Keratinocyte (primary cell): ENCODE measurements around the gene ZNF157. TPM values are rescaled to one million over a fixed set of nuclear protein-coding genes. Genes with fewer than 3 reads are reported as not detected.

ENCODE experiments used
- DNase-seq: peaks from one replicate; pipeline ENCODE4 v3.0.0-alpha.2; 2011; ENCODE audit warnings: low read depth, missing footprints, low spot score
- FAIRE-seq: peaks from 2 replicates; lab custom pipeline; 2011; peaks lifted over from hg19 to GRCh38; lab: Jason Lieb, UNC
- H2AFZ ChIP-seq: 2 replicates; pipeline ENCODE4 v1.6.0; 2012; ENCODE audit warnings: low read length, control low read depth, inconsistent platforms; ENCODE audit not compliant: control insufficient read depth
- H3K27ac ChIP-seq: 2 replicates; pipeline ENCODE4 v1.5.1; 2011; ENCODE audit warnings: low read length; ENCODE audit not compliant: control insufficient read depth, insufficient read depth
- H3K27me3 ChIP-seq: 3 replicates; pipeline ENCODE4 v1.6.0; 2011; ENCODE audit warnings: low read length; ENCODE audit not compliant: control insufficient read depth, insufficient read depth; ENCODE audit errors: extremely low read depth
- H3K36me3 ChIP-seq, 2 experiments: 2 replicates in 1 of 2; 3 replicates in 1 of 2; pipeline ENCODE4 v1.5.1; 2011; ENCODE audit warnings: low read length in 2 of 2, mild to moderate bottlenecking in 1 of 2; ENCODE audit not compliant: control insufficient read depth in 2 of 2, insufficient read depth in 2 of 2; ENCODE audit errors: extremely low read depth in 1 of 2
- H3K4me1 ChIP-seq: 3 replicates; pipeline ENCODE4 v1.5.1; 2011; ENCODE audit warnings: low read length; ENCODE audit not compliant: control insufficient read depth, insufficient read depth; ENCODE audit errors: extremely low read depth
- H3K4me2 ChIP-seq: 3 replicates; pipeline ENCODE4 v1.6.0; 2011; ENCODE audit warnings: low read depth, low read length; ENCODE audit not compliant: control insufficient read depth, insufficient read depth; ENCODE audit errors: extremely low read depth
- H3K4me3 ChIP-seq, 3 experiments: fragments of 200-600 bp in 1 of 3; sonication (generic) in 1 of 3; 2 replicates in 2 of 3; 3 replicates in 1 of 3; pipeline ENCODE4 v1.5.1; 2011 to 2016; ENCODE audit warnings: low read length in 3 of 3, mild to moderate bottlenecking in 3 of 3, control low read depth in 2 of 3, inconsistent platforms in 1 of 3, low read depth in 1 of 3, mixed read lengths in 1 of 3, mixed run types in 1 of 3, moderate library complexity in 1 of 3; ENCODE audit not compliant: control insufficient read depth in 2 of 3, insufficient read depth in 2 of 3; ENCODE audit errors: extremely low read depth in 1 of 3
- H3K79me2 ChIP-seq: 2 replicates; pipeline ENCODE4 v1.6.0; 2012; ENCODE audit warnings: low read length; ENCODE audit not compliant: control insufficient read depth, insufficient read depth
- H3K9ac ChIP-seq: 3 replicates; pipeline ENCODE4 v1.6.0; 2011; ENCODE audit warnings: low read length; ENCODE audit not compliant: control insufficient read depth, insufficient read depth; ENCODE audit errors: extremely low read depth
- H3K9me1 ChIP-seq: 3 replicates; pipeline ENCODE4 v1.6.0; 2011; ENCODE audit warnings: low read length; ENCODE audit not compliant: control insufficient read depth, insufficient read depth; ENCODE audit errors: extremely low read depth
- H3K9me3 ChIP-seq: 2 replicates; pipeline ENCODE4 v1.5.1; 2012; ENCODE audit warnings: low read depth, low read length; ENCODE audit not compliant: control insufficient read depth
- H4K20me1 ChIP-seq: 3 replicates; pipeline ENCODE4 v1.6.0; 2011; ENCODE audit warnings: low read length; ENCODE audit not compliant: control insufficient read depth, insufficient read depth; ENCODE audit errors: extremely low read depth
- CTCF ChIP-seq, 3 experiments: IDR thresholded peaks in 1 of 3; conservative IDR thresholded peaks in 1 of 3; optimal IDR thresholded peaks in 1 of 3; 2 replicates in 2 of 3; 3 replicates in 1 of 3; pipeline versions ENCODE3 to v1.5.1; 2011; ENCODE audit warnings: low read length in 3 of 3, mild to moderate bottlenecking in 3 of 3, moderate library complexity in 2 of 3, control low read depth in 1 of 3, inconsistent platforms in 1 of 3; ENCODE audit not compliant: insufficient read depth in 2 of 3; ENCODE audit errors: extremely low read depth in 1 of 3
- EZH2 ChIP-seq: IDR thresholded peaks from one replicate; pipeline ENCODE4 v1.6.1; 2012; ENCODE audit warnings: inconsistent platforms, mild to moderate bottlenecking, low read length, moderate library complexity
- dilution Hi-C: fragments of 300-500 bp; cut with MboI; formaldehyde crosslinking; loops from one replicate; pipeline ENCODE4 v1.7.0; 2020; ENCODE audit warnings: low sequenced_read_pairs; ENCODE audit not compliant: extremely low pct_ligation_motif_present
- polyA plus RNA-seq, 5 experiments: library from polyadenylated mRNA; depleted of rRNA in 3 of 5; stranded (reverse) in 3 of 5; stranded (forward) in 1 of 5; unstranded in 1 of 5; fragments of >200 nt; gene quantifications; 1 replicate in 1 of 5; 2 replicates in 3 of 5; 3 replicates in 1 of 5; pipeline versions ENCODE4 v1.2.1 to v1.2.3, GENCODE V29; 2011 to 2012; ENCODE audit warnings: missing spikeins in 2 of 5, low read depth in 1 of 5, low replicate concordance in 1 of 5

ZNF157 gene
- polyA plus RNA-seq, 1 donor (not counting 4 experiments of a cell fraction or from before 2014, with no cell fraction given), result 0.12 TPM

- dilution Hi-C loops, result no loop called here
- H3K9ac ChIP-seq, result no peak overlapping the region
- H3K4me2 ChIP-seq, result no peak overlapping the region
- H3K4me3 ChIP-seq, result no peak overlapping the region
- H3K4me1 ChIP-seq, result no peaks in the 10 kb centered on the region
- H3K36me3 ChIP-seq, result no peaks in the 10 kb centered on the region
- H2AFZ ChIP-seq, result no peak overlapping the region
- TF ChIP-seq CTCF (optimal IDR thresholded peaks at IDR 0.05 in 1 of 3, IDR thresholded peaks at IDR 0.05 in 1 of 3, conservative IDR thresholded peaks at IDR 0.05 in 1 of 3; ENCODE audit: extremely low read depth in 1 of 3, insufficient read depth in 2 of 3, low read length in 3 of 3) (no peak), EZH2 (no peak)
- DNase-seq (no peak), FAIRE-seq (no peak)
- H3K27ac ChIP-seq, result no peak overlapping the region
- no peaks in the 10 kb centered on the region for H4K20me1 ChIP-seq
- H3K9me3 ChIP-seq, result peaks cover 3% of the 10 kb centered on the region
- no peaks in the 10 kb centered on the region for H3K9me1 ChIP-seq
- no peaks in the 10 kb centered on the region for H3K79me2 ChIP-seq
- no peaks in the 10 kb centered on the region for H3K27me3 ChIP-seq
Observed at GRCh38 chrX:47422444-47422843, 52.1 kb downstream of the ZNF157 start.

- Histone ChIP-seq H3K4me3 (no peak overlapping the region), H3K27ac (no peak overlapping the region), H3K9me3 (peaks cover 1% of the 10 kb centered on the region), H3K27me3 (no peaks in the 10 kb centered on the region), H3K9me1 (no peaks in the 10 kb centered on the region), H4K20me1 (no peaks in the 10 kb centered on the region), H2AFZ (no peak overlapping the region), H3K9ac (no peak overlapping the region), H3K36me3 (no peaks in the 10 kb centered on the region), H3K4me2 (no peak overlapping the region), H3K79me2 (no peaks in the 10 kb centered on the region), H3K4me1 (no peaks in the 10 kb centered on the region)
- TF ChIP-seq EZH2 (no peak), CTCF (optimal IDR thresholded peaks at IDR 0.05 in 1 of 3, IDR thresholded peaks at IDR 0.05 in 1 of 3, conservative IDR thresholded peaks at IDR 0.05 in 1 of 3; ENCODE audit: extremely low read depth in 1 of 3, insufficient read depth in 2 of 3, low read length in 3 of 3) (no peak)
- no peak for FAIRE-seq
- DNase-seq, result no peak
- dilution Hi-C loops, result no loop called here
Observed at GRCh38 chrX:47430925-47431324, 60.5 kb downstream of the ZNF157 start.
